GM18499 (cell line): ENCODE measurements around the gene GATA3.

ENCODE experiments used
- ATAC-seq: cut with Tn5 transposase; IDR thresholded peaks from one replicate; pipeline ENCODE4 v1.9.1; 2021; ENCODE audit warnings: moderate number of reproducible peaks; ENCODE audit not compliant: insufficient read depth, unreplicated experiment

Gene GATA3

GRCh38 chr10:8037941-8038894 is 16.3 kb upstream of the GATA3 start:
- no peak for ATAC-seq

DNA sequence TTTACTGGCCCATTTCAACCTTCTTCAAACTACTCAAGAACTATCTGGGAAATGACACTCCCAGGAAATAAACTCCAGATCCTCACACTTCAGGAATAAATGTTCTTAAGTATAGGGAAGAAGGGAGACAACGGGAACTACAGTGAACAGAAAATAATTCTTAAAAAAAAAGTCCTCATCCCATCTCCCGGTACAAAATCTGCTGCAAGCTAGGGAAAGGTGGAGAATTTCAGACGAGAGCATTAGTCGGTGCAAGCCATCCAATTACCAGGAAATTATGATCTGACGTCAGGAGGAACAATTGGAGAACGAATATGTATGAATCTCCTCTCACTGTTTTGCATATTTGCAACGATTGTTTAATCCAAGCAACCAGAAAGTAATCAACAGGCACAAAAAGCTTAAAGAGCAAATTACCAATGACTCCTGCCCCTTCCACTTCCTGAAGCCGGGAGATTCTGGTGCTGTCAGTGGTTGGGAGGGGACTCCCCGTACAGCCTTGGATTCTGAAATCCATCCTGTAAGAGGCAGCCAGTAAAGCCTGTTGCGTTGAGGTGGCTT is 15.1 kb upstream of the GATA3 start:
- ATAC-seq: no peak

GRCh38 chr10:8040651-8041050 is 13.8 kb upstream of the GATA3 start:
- no peak for ATAC-seq

- no peak for ATAC-seq
Observed at GRCh38 chr10:8041284-8041991, 13.1 kb upstream of the GATA3 start.

DNA sequence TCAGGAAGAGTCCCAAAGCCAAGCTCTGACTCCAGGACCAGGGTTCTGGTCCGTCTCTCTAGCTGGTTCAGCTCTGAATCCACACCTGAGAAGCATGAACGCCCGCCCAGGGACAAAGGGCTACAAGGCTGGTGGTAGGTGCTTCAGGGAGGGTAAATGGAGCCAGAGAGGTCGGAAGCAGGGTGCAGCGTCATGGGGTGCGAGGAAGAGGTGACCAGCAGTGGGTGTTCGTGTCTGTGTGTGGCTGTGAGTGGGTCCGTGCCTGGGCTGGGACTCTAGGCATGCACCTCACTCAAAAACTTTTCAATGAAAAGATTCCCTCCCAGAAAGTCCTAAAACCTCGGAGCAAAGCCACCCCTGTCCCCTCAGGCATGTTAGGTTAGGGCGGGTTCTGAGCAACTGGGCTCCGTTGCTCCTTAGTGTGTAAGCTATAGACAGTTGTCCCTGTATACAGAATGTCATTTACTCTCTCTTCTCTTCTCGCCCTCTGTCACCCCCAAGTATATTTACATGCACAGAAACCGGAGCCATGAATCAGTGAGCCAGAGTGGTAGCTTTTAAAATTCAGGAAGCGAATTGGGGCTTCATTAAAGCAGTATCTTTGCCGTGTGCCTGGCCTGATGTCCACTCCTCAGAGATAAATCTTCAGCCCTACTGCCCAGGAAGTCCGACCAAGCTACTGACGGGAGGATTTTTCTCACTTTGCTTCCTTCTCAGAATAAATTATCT is 12.3 kb upstream of the GATA3 start:
- ATAC-seq: no peak

GRCh38 chr10:8042721-8043568 is 11.5 kb upstream of the GATA3 start:
- no peak for ATAC-seq

DNA sequence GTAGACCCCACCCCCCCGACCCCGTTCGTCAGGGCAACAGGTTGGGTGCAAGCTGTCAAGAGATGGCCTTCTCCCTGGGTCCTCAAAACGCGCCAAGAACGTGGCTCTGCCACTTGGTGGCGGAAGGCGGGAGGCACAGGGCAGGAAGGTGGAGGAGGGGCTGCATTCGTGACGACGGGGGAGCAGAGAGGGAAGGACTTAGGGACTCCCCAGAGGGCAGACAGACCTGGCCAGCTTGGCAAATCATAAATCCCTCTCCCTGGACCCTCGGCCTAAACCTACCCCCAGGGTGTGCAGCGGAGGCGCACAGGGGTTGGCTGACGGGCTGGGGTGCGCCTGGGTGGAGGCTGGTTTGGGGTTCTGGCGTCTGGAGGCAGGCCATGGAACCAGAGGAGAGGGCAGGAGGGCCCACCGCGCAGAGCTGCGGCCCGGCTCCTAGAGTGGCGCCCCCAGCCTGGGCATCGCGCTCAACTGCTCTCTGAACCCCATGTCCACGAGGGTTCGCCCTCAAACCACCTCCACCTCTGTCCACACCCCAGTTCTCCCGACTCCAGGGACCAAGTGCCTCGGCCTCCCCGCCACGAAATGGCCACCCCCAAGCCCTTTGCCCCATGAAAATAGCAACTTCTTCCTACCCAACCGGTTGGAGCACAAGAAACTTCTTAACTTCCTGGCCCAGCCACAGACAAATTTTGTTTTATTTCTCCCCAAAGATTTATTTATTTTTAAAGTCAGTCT is 10.8 kb upstream of the GATA3 start:
- ATAC-seq: no peak

DNA sequence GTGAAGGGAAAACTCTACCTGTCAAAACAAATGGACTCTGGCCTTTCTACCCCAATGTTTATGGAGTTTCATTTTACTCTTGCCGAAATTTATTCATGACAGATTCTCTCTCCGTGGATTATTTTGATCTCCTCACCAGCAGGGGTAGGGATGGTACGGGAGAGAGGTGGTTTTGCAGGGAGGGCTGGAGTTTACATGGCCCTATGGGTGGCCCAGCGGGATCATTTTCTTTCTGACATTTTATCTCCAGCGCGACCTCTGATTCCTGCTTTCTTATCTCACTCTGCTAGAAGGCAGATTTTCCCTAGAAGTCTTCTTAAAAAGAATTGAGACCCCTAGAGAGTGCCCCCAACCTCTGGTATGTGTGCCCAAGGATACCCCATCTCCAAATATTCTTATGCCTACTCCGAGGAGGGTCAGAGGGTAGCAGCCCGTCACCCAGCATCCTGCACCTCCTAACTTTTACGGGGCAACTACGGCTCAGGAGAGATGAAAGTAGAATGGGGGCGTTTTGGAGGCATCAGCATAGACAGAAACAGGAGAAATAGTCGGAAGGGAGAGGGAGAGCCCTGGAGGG is 10.1 kb upstream of the GATA3 start:
- ATAC-seq: no peak

GRCh38 chr10:8044908-8045725 is 9.4 kb upstream of the GATA3 start:
- no peak for ATAC-seq

DNA sequence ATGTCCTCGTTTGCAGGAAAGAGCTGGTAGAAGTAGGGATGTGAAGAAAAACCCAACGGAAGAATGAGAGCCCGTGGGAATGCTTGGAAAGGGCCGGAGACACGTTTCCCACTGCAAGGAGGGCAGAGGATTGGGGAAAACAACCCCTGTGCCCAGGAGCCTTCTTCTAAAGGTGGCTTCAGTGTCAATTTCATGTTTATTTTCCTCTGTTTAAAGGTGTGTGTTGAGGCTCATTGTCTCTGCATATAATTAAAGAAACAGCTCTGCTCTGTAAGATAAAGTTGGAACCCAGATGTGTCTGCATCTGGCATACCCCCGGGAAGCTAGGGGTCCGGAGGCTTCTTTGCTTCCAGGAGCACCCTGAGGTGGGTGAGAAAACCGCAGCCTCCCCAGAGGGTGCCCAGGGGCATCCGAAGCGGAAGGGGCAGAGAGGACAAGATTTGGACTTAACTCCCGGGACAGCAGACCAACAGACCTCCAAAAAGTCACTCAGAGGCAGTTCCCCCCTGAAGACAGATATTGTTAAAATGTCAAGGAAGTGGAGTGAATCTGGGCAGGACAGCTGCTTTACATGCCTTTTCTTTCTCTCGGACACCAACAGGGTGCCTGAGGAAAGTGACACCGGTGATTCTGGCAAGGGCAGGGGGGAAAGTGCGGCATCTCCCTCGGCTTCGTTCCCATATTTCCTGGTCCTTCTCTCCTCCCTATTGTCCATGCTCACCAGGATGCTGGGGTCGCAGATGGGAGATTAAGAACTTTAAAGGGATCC is 8.6 kb upstream of the GATA3 start:
- ATAC-seq: no peak

GRCh38 chr10:8047452-8048280 is 6.8 kb upstream of the GATA3 start:
- no peak for ATAC-seq

DNA sequence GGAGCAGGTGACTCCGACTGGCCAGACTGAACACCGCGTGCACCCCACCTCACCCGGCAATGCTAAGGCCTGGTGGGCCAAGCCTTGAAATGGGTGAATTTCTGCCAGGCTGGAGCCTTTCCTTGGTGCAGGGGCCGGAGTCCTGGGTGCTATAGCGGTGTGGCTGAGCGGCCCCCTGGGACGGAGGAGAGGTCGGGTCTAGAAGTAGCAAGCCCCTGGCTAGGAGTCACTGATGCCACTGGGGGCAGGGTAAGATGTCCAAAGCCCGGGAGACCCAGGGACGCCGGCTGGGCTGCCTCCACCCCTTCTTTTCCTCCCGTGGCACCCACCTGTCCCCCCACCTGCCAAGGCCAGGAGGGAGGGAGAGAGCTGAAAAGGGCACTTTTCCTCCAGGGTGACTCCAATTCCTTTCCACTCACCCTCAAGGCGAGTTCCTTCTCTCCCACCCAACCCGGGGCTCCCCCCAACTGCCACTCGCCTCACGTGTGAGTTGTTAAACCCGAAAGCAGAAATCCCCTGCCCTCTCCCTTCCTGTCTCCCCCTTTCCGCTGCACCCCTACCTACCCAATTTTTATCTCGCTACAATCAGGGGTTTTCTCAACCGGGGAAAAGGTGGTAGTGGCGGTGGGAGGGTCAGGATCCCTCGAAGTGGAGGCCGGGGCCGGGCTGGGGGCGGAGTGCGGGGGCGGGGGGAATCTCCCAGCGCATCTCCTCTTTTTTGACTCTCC is 6.0 kb upstream of the GATA3 start:
- no peak for ATAC-seq

GRCh38 chr10:8049045-8049864 is 5.2 kb upstream of the GATA3 start:
- no peak for ATAC-seq

DNA sequence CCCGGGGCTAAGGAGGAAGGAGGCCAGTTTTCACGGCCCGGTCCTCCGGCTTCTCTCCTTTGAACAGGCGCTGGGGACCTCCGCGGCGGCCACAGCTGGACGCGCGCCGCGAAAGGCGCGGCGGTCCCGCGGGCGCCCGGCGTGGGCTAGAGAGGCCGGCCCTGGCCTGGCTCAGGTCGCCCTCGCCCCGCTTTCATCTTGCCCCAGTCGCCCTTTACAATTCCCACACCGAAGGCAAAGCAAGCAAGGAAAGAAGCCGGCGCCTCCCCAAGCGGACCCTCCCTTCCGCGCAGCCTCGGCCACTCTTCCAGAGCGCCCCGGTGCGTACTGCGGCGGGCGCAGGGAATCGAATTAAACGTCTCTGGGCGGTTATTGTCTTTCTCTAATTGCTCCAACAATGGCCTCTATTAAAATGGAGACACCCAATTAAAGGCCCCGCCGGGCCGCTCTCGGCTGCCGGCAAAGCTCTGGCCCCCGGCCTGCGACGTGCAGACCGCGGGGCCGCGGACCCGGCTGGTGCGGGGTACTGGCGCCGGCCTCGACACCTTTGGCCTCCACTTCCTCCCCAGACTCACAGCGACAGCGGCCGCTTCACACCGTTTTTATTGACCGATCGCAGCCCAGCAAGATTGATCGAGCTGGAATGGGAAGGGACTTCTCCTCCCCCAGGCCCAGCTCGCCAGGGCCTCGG is 4.5 kb upstream of the GATA3 start:
- ATAC-seq: no peak
